Astrocyte (in vitro differentiated cells and primary cell): ENCODE results near the gene POLE.

ENCODE experiments used
- CTCF ChIP-seq: IDR thresholded peaks from 2 replicates; pipeline ENCODE4 v1.5.1; 2011; ENCODE audit warnings: low read depth, mild to moderate bottlenecking, inconsistent platforms, low read length, moderate library complexity; ENCODE audit not compliant: insufficient read depth
- EZH2 ChIP-seq: IDR thresholded peaks from 2 replicates; pipeline ENCODE4 v1.6.1; 2012; ENCODE audit warnings: mild to moderate bottlenecking, low read length, inconsistent platforms; ENCODE audit not compliant: insufficient read depth

GRCh38 chr12:132689227-132689626 is 2.1 kb upstream of the POLE start:
- TF ChIP-seq EZH2 = no peak
- TF ChIP-seq CTCF = no peak
